ENCODE results near the gene PCDHGB2. TPM values are rescaled to one million over a fixed set of nuclear protein-coding genes. Genes with fewer than 3 reads are reported as not detected.
"Not testable (repeated sequence)": the region's sequence is repeated elsewhere in the genome, so short reads cannot be mapped to it uniquely, and the experiment has no call there.

The PCDHGB2 gene
- total RNA-seq, 1 donor from 2014 or later: 8.9 TPM

DNA sequence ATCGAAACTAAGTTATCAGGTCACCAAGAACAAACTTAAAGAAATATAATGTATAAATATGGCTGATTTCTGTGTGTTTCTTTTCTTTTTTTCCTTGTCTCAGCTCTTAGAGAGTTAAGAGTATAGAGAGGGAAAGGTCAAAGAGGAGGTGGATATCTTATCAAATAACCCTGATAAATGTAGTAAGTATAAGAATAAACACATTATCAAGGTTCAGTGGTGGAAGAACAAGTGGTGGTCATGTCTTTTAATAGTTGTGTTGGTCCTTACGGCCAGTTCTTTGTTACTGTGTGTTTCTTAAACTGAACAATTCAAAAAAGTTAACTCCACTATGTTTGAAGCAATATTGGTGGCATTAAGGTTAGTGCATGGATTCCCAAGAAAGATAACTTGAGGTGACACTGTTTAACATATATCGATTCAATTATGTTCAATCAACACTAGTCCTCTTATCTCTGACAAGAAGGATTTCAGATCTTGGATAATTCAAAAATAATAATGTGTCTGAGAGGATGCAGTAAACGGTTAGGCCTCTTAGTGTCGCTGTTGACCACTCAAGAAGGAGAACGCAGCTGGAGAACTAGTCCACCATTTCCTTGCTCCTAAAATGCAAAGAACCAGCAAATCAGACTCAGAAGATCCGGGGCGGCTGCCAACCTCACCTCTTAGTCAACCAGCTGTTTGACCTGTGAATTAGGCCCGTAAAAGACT, 16.4 kb upstream of the PCDHGB2 start, which contains the start of gene PCDHGA3:
Gene PCDHGA3, plus strand, starts transcription at position 588 of the 711 bp plus-strand sequence. CDS start 205 bp downstream, outside the sequence.
- Mint-ChIP-seq H3K27ac (ENCODE audit: unreplicated experiment) (peak within 1 kb of the TSS; percentile 78), H3K9me3 (ENCODE audit: unreplicated experiment) (peaks cover 22% of the 10 kb centered on the region), H3K4me3 (ENCODE audit: unreplicated experiment) (peak within 1 kb of the TSS; percentile 81), H3K27me3 (ENCODE audit: unreplicated experiment) (peaks cover 3% of the 10 kb centered on the region), H3K36me3 (ENCODE audit: unreplicated experiment) (peaks cover 58% of the 10 kb centered on the region), H3K4me1 (ENCODE audit: low read depth, unreplicated experiment) (no peaks in the 10 kb centered on the region)
- TF ChIP-seq CTCF (IDR thresholded peaks at IDR 0.05; ENCODE audit: partially characterized antibody, unreplicated experiment): no peak
- no peak for DNase-seq

- Mint-ChIP-seq H3K27ac (ENCODE audit: unreplicated experiment) (peak overlapping the region; percentile 78), H3K27me3 (ENCODE audit: unreplicated experiment) (peaks cover 1% of the 10 kb centered on the region), H3K9me3 (ENCODE audit: unreplicated experiment) (peaks cover 19% of the 10 kb centered on the region), H3K4me3 (ENCODE audit: unreplicated experiment) (peak overlapping the region; percentile 81), H3K4me1 (ENCODE audit: low read depth, unreplicated experiment) (no peaks in the 10 kb centered on the region), H3K36me3 (ENCODE audit: unreplicated experiment) (peaks cover 59% of the 10 kb centered on the region)
- no peak for DNase-seq
- TF ChIP-seq CTCF (IDR thresholded peaks at IDR 0.05; ENCODE audit: partially characterized antibody, unreplicated experiment): no peak
Observed at GRCh38 chr5:141343953-141344463, 15.8 kb upstream of the PCDHGB2 start.

DNA sequence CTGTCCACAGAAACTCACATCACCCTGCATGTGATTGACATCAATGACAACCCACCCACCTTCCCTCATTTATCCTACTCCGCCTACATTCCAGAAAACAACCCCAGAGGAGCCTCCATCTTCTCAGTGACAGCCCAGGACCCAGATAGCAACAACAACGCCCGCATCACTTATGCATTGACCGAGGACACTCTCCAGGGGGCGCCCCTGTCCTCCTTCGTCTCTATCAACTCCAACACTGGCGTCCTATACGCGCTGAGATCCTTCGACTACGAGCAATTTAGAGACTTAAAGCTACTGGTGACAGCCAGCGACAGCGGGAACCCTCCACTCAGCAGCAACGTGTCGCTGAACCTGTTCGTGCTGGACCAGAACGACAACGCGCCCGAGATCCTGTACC, 14.5 kb upstream of the PCDHGB2 start:
- peaks cover 19% of the 10 kb centered on the region for H3K9me3 Mint-ChIP-seq (ENCODE audit: unreplicated experiment)
- H3K27ac Mint-ChIP-seq (ENCODE audit: unreplicated experiment): no peak overlapping the region
- H3K36me3 Mint-ChIP-seq (ENCODE audit: unreplicated experiment): peaks cover 67% of the 10 kb centered on the region
- no peak for TF ChIP-seq CTCF (IDR thresholded peaks at IDR 0.05; ENCODE audit: partially characterized antibody, unreplicated experiment)
- peaks cover 1% of the 10 kb centered on the region for H3K27me3 Mint-ChIP-seq (ENCODE audit: unreplicated experiment)
- H3K4me1 Mint-ChIP-seq (ENCODE audit: low read depth, unreplicated experiment): no peaks in the 10 kb centered on the region
- DNase-seq: no peak
- no peak overlapping the region for H3K4me3 Mint-ChIP-seq (ENCODE audit: unreplicated experiment)

DNA sequence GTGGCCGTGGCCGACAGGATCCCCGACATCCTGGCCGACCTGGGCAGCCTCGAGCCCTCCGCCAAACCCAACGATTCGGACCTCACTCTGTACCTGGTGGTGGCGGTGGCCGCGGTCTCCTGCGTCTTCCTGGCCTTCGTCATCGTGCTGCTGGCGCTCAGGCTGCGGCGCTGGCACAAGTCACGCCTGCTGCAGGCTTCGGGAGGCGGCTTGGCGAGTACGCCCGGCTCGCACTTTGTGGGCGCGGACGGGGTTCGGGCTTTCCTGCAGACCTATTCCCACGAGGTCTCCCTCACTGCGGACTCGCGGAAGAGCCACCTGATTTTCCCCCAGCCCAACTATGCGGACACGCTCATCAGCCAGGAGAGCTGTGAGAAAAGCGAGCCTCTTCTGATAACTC, 13.8 kb upstream of the PCDHGB2 start:
- not testable (repeated sequence) for H3K27me3 Mint-ChIP-seq (ENCODE audit: unreplicated experiment); H3K4me1 Mint-ChIP-seq (ENCODE audit: low read depth, unreplicated experiment); DNase-seq; H3K4me3 Mint-ChIP-seq (ENCODE audit: unreplicated experiment); H3K27ac Mint-ChIP-seq (ENCODE audit: unreplicated experiment)
- Mint-ChIP-seq H3K9me3 (ENCODE audit: unreplicated experiment) (peaks cover 19% of the 10 kb centered on the region), H3K36me3 (ENCODE audit: unreplicated experiment) (peaks cover 67% of the 10 kb centered on the region)

- H3K4me1 Mint-ChIP-seq (ENCODE audit: low read depth, unreplicated experiment): no peaks in the 10 kb centered on the region
- H3K27me3 Mint-ChIP-seq (ENCODE audit: unreplicated experiment): peaks cover 7% of the 10 kb centered on the region
- peaks cover 21% of the 10 kb centered on the region for H3K9me3 Mint-ChIP-seq (ENCODE audit: unreplicated experiment)
- TF ChIP-seq CTCF (IDR thresholded peaks at IDR 0.05; ENCODE audit: partially characterized antibody, unreplicated experiment): no peak
- H3K4me3 Mint-ChIP-seq (ENCODE audit: unreplicated experiment): peak within 1 kb of the TSS; percentile 69
- H3K36me3 Mint-ChIP-seq (ENCODE audit: unreplicated experiment): peaks cover 59% of the 10 kb centered on the region
- DNase-seq: peak; percentile 39
- H3K27ac Mint-ChIP-seq (ENCODE audit: unreplicated experiment): no peak within 1 kb of the TSS
Observed at GRCh38 chr5:141349917-141350619, 9.7 kb upstream of the PCDHGB2 start, which contains the start of gene PCDHGB1. Gene PCDHGB1, plus strand, starts transcription at chr5:141350099. Its CDS starts 162 bp downstream, at chr5:141350261.

Data from glutamatergic neuron (in vitro differentiated cells).